Gastroesophageal sphincter (tissue), 4 donors: ENCODE data around the gene GBE1. TPM values are rescaled to one million over a fixed set of nuclear protein-coding genes. Genes with fewer than 3 reads are reported as not detected.

ENCODE experiments used
- ATAC-seq: fragments of 150-250 bp; one replicate; pipeline ENCODE4 v1.9.1; 2016; ENCODE audit warnings: mild to moderate bottlenecking, moderate library complexity
- H3K27ac ChIP-seq, 4 donors: fragments of 200-600 bp; sonication (generic) in 3 of 4; 1 replicate in 3 of 4; 2 replicates in 1 of 4; pipeline ENCODE4 v1.5.1; 2016 to 2019
- H3K27me3 ChIP-seq: fragments of 200-600 bp; sonication (generic); one replicate; pipeline ENCODE4 v1.5.1; 2019
- H3K36me3 ChIP-seq, 2 donors: fragments of 200-600 bp; sonication (generic); one replicate each; pipeline ENCODE4 v1.5.1; 2019; ENCODE audit warnings: control low read depth in 1 of 2
- H3K4me1 ChIP-seq, 3 donors: fragments of 200-600 bp; sonication (generic); 1 replicate in 2 of 3; 2 replicates in 1 of 3; pipeline ENCODE4 v1.5.1; 2016 to 2019; ENCODE audit warnings: control low read depth in 2 of 3
- H3K4me3 ChIP-seq, 2 donors: fragments of 200-600 bp; sonication (generic); one replicate each; pipeline ENCODE4 v1.5.1; 2019; ENCODE audit warnings: mild to moderate bottlenecking in 1 of 2, moderate library complexity in 1 of 2
- H3K9me3 ChIP-seq, 3 donors: fragments of 200-600 bp; sonication (generic); one replicate each; pipeline ENCODE4 v1.5.1; 2017 to 2019; ENCODE audit warnings: control low read depth in 2 of 3
- CTCF ChIP-seq, 4 experiments: fragments of 200-600 bp in 2 of 4; fragments of 450-650 bp in 2 of 4; sonication (generic) in 1 of 4; IDR thresholded peaks; one replicate each; pipeline ENCODE4 v1.5.1; 2017 to 2019; ENCODE audit warnings: antibody characterized with exemption in 4 of 4, mild to moderate bottlenecking in 2 of 4, moderate library complexity in 2 of 4
- EP300 ChIP-seq: sonication (generic); formaldehyde crosslinking; IDR thresholded peaks from one replicate; pipeline ENCODE4 v1.6.1; 2017; ENCODE audit warnings: antibody characterized with exemption, mild to moderate bottlenecking
- POLR2A ChIP-seq, 2 donors: fragments of 450-650 bp; IDR thresholded peaks; one replicate each; pipeline ENCODE4 v1.6.1; 2017; ENCODE audit warnings: antibody characterized with exemption in 2 of 2, mild to moderate bottlenecking in 2 of 2, moderate library complexity in 1 of 2
- POLR2AphosphoS5 ChIP-seq: sonication (generic); formaldehyde crosslinking; IDR thresholded peaks from one replicate; pipeline ENCODE4 v1.6.1; 2017; ENCODE audit warnings: antibody characterized with exemption
- WGBS, 2 donors: methylation state at CpG; one replicate each; pipeline ENCODE4 v1.1.5; 2018; ENCODE audit warnings: low coverage in 1 of 2; 5-methylcytosine and 5-hydroxymethylcytosine counted together
- total RNA-seq, 4 donors: library from RNA; depleted of rRNA; stranded (reverse); fragments of >200 nt; gene quantifications; one replicate each; pipeline ENCODE4 v1.1.0, GENCODE V29; 2016

GBE1 gene
- total RNA-seq, 4 donors from 2014 or later, result 23.3 to 59.4 (median 27.2) TPM

- 82 to 100% methylated on average over 1 of the region's 1 CpG for WGBS, 2 donors
- no peak overlapping the region for H3K4me3 ChIP-seq
- H3K4me1 ChIP-seq, result no peaks in the 10 kb centered on the region
- ATAC-seq, result no peak
- H3K9me3 ChIP-seq, result no peaks in the 10 kb centered on the region
- no peaks in the 10 kb centered on the region for H3K27me3 ChIP-seq
- TF ChIP-seq CTCF (IDR thresholded peaks at IDR 0.05) (no peak), POLR2AphosphoS5 (no peak), EP300 (no peak), POLR2A (IDR thresholded peaks at IDR 0.05) (no peak)
- peaks cover 0 to 4% of the 10 kb centered on the region in 2 donors for H3K36me3 ChIP-seq
- H3K27ac ChIP-seq, result no peak overlapping the region
Measured at GRCh38 chr3:81540787-81541186, 220.7 kb downstream of the GBE1 start.

GRCh38 chr3:81531846-81532245 is 229.6 kb downstream of the GBE1 start:
- H3K27me3 ChIP-seq, result no peaks in the 10 kb centered on the region
- no peaks in the 10 kb centered on the region for H3K4me1 ChIP-seq
- TF ChIP-seq POLR2AphosphoS5, result no peak
- no peak for TF ChIP-seq EP300
- no peak for TF ChIP-seq CTCF (IDR thresholded peaks at IDR 0.05)
- TF ChIP-seq POLR2A (IDR thresholded peaks at IDR 0.05), result no peak
- WGBS, 2 donors, result no CpG with 5 or more reads among the region's 1 CpG
- no peak overlapping the region for H3K27ac ChIP-seq
- ATAC-seq, result no peak
- peaks cover 0 to 67% of the 10 kb centered on the region in 2 donors for H3K36me3 ChIP-seq
- H3K4me3 ChIP-seq, result no peak overlapping the region
- no peaks in the 10 kb centered on the region for H3K9me3 ChIP-seq

- Histone ChIP-seq H3K4me1 (no peaks in the 10 kb centered on the region), H3K4me3 (no peak overlapping the region), H3K36me3 (peaks cover 0 to 64% of the 10 kb centered on the region in 2 donors), H3K27me3 (no peaks in the 10 kb centered on the region), H3K27ac (no peak overlapping the region), H3K9me3 (no peaks in the 10 kb centered on the region)
- ATAC-seq, result no peak
- TF ChIP-seq CTCF (IDR thresholded peaks at IDR 0.05), result no peak
- TF ChIP-seq EP300, result no peak
- TF ChIP-seq POLR2A (IDR thresholded peaks at IDR 0.05), result no peak
- no peak for TF ChIP-seq POLR2AphosphoS5
- 76 to 100% methylated on average over 1 to 2 of the region's 2 CpGs for WGBS, 2 donors
Measured at GRCh38 chr3:81531263-81531662, 230.2 kb downstream of the GBE1 start.

- no peak for ATAC-seq
- no peaks in the 10 kb centered on the region for H3K27me3 ChIP-seq
- WGBS, 2 donors, result 45 to 87% methylated on average over 1 to 4 of the region's 4 CpGs
- H3K27ac ChIP-seq, result no peak overlapping the region
- H3K9me3 ChIP-seq, result no peaks in the 10 kb centered on the region
- TF ChIP-seq CTCF (IDR thresholded peaks at IDR 0.05), result no peak
- TF ChIP-seq EP300, result no peak
- no peak for TF ChIP-seq POLR2A (IDR thresholded peaks at IDR 0.05)
- no peaks in the 10 kb centered on the region for H3K4me1 ChIP-seq
- peaks cover 0 to 63% of the 10 kb centered on the region in 2 donors for H3K36me3 ChIP-seq
- no peak overlapping the region for H3K4me3 ChIP-seq
Measured at GRCh38 chr3:81530180-81530939, 231.1 kb downstream of the GBE1 start.

GRCh38 chr3:81521855-81522254 is 239.6 kb downstream of the GBE1 start:
- no peak overlapping the region for H3K27ac ChIP-seq
- WGBS, 2 donors, result 26 to 72% methylated on average over 2 of the region's 2 CpGs

More at GRCh38 chr3:81521855-81522254, 239.6 kb downstream of the GBE1 start:
- Histone ChIP-seq H3K27me3 (no peaks in the 10 kb centered on the region), H3K9me3 (no peaks in the 10 kb centered on the region), H3K36me3 (no peaks in the 10 kb centered on the region), H3K4me1 (no peaks in the 10 kb centered on the region), H3K4me3 (no peak overlapping the region)
- ATAC-seq, result no peak
- TF ChIP-seq POLR2AphosphoS5, result no peak
- no peak for TF ChIP-seq EP300
- no peak for TF ChIP-seq POLR2A (IDR thresholded peaks at IDR 0.05)
- no peak for TF ChIP-seq CTCF (IDR thresholded peaks at IDR 0.05)
